SK-MEL-5 (cell line): Measurements from ENCODE around the gene CDK11A. TPM values are rescaled to one million over a fixed set of nuclear protein-coding genes. Genes with fewer than 3 reads are reported as not detected.

Source experiments
- total RNA-seq: library from RNA; depleted of rRNA; stranded (reverse); fragments of >200 nt; shearing (Covaris generic); gene quantifications from 2 replicates; pipeline ENCODE4 v1.2.3, GENCODE V29; 2014; rRNA removed

Gene CDK11A
- total RNA-seq, 1 experiment from 2014 or later: 4.4 TPM

Other genes starting within 250 kb of the CDK11A start
- gene ATAD3A, start 212.2 kb downstream of the CDK11A start, total RNA-seq: 32.1 and 36.5 TPM in 2 replicates
- 0.29 TPM in 1 of 2 replicates, not detected in the other for gene TMEM240, start 183.7 kb downstream of the CDK11A start, total RNA-seq
- gene SSU72, start 149.5 kb downstream of the CDK11A start, total RNA-seq: 56.5 TPM in 2 replicates
- 6.6 and 7.1 TPM in 2 replicates for gene FNDC10, start 124.2 kb downstream of the CDK11A start, total RNA-seq
- gene MIB2, start 108.9 kb downstream of the CDK11A start, total RNA-seq: 17.8 and 22.7 TPM in 2 replicates
- gene MMP23B, start 92.2 kb downstream of the CDK11A start, total RNA-seq: not detected in 2 replicates
- gene CDK11B, start 65.4 kb downstream of the CDK11A start, total RNA-seq: 4.4 and 6.6 TPM in 2 replicates
- gene SLC35E2B, start 31.6 kb downstream of the CDK11A start, total RNA-seq: 7.7 and 9.0 TPM in 2 replicates
- gene NADK, start 54.1 kb upstream of the CDK11A start, total RNA-seq: 32.8 and 33.4 TPM in 2 replicates
- 50.5 and 51.2 TPM in 2 replicates for gene GNB1, start 166.7 kb upstream of the CDK11A start, total RNA-seq
- 0.08 and 0.67 TPM in 2 replicates for gene CALML6, start 190.9 kb upstream of the CDK11A start, total RNA-seq
- gene TMEM52, start 194.9 kb upstream of the CDK11A start, total RNA-seq: 0.67 TPM in 1 of 2 replicates, not detected in the other